Endothelial cell of umbilical vein (primary cell): ENCODE data around the gene GAL.

ENCODE experiments used
- CTCF ChIP-seq, 2 donors: IDR thresholded peaks; 1 replicate in 1 of 2; 2 replicates in 1 of 2; pipeline ENCODE4 v1.5.1; 2011; ENCODE audit warnings: low read length in 2 of 2, mild to moderate bottlenecking in 2 of 2, moderate library complexity in 2 of 2, control low read depth in 1 of 2, inconsistent platforms in 1 of 2, low read depth in 1 of 2; ENCODE audit not compliant: insufficient read depth in 1 of 2; ENCODE audit errors: extremely low read depth in 1 of 2
- EZH2 ChIP-seq: IDR thresholded peaks from 2 replicates; pipeline ENCODE4 v1.6.1; 2012; ENCODE audit warnings: borderline replicate concordance, low read depth, mild to moderate bottlenecking, moderate library complexity, low read length, inconsistent platforms; ENCODE audit not compliant: severe bottlenecking
- FOS ChIP-seq: IDR thresholded peaks from 2 replicates; pipeline ENCODE4 v1.6.1; 2011; ENCODE audit warnings: mild to moderate bottlenecking, low read length, moderate library complexity, borderline replicate concordance; ENCODE audit not compliant: insufficient read depth
- JUN ChIP-seq: IDR thresholded peaks from 2 replicates; pipeline ENCODE4 v1.6.1; 2011; ENCODE audit warnings: borderline replicate concordance, low read depth; ENCODE audit not compliant: insufficient read length, insufficient read depth
- MAX ChIP-seq: IDR thresholded peaks from 2 replicates; pipeline ENCODE4 v1.6.1; 2011; ENCODE audit not compliant: insufficient read depth, insufficient read length
- MYC ChIP-seq: IDR thresholded peaks from one replicate; pipeline ENCODE4 v1.6.1; 2011; ENCODE audit warnings: mild to moderate bottlenecking, low read depth, low read length
- POLR2A ChIP-seq: IDR thresholded peaks from 2 replicates; pipeline ENCODE4 v1.6.1; 2012; ENCODE audit warnings: low read depth, mild to moderate bottlenecking, control low read depth, low read length
- POLR2AphosphoS5 ChIP-seq: IDR thresholded peaks from 2 replicates; pipeline ENCODE4 v1.6.1; 2012; ENCODE audit warnings: low read depth, mild to moderate bottlenecking, control low read depth, low read length, moderate library complexity; ENCODE audit not compliant: insufficient read depth

DNA sequence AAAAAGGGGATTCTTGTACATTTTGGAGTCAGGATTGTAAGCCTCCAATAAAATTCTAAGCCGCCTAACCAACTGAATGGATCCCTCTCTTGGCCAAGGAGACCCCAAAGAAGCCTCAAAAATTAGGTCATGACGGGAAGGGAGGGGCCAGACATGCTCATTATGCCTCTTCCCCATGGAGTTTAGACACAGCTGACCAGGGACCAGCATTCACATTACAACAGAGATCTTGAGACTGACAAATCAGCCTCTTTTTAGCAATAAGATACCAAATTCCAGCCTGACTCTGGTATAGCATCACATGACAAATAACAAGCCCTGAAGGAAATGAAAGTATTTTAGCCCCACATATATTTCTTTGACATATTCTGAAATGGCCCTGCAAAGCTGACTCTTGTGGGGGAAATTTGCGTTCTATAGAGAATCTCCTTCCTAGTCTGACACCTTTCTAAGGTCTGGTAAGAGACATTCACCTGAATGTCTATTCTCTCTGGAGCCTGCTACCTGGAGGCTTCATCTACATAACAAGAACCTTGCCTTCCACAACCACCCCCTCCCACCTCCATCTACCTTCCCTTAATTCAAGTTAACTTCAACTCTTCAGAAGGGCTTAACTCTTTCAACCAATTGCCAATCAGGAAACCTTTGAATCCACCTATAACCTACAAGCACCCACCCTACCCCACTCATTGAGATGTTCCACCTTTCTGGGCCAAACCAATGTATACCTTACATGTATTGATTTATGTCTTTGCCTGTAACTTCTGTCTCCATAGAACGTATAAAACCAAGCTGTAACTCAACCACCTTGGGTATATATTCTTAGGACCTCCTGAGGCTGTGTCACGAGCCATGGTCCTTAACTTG lies 10.3 kb downstream of the GAL start:
- TF ChIP-seq POLR2AphosphoS5: no peak
- no peak for TF ChIP-seq POLR2A
- no peak for TF ChIP-seq CTCF (IDR thresholded peaks at IDR 0.05; ENCODE audit: extremely low read depth in 1 of 2, insufficient read depth in 1 of 2, low read depth in 1 of 2, low read length in 2 of 2)
- no peak for TF ChIP-seq EZH2
- TF ChIP-seq MAX: no peak
- no peak for TF ChIP-seq MYC
- TF ChIP-seq JUN: no peak
- no peak for TF ChIP-seq FOS
